Measurements from ENCODE around the gene BROX. TPM values are rescaled to one million over a fixed set of nuclear protein-coding genes. Genes with fewer than 3 reads are reported as not detected.
A peak's percentile ranks its signal among the peaks of the same experiment; 100 is the strongest.

Gene BROX
- total and polyA plus RNA-seq, 10 of the 15 experiments (the other 5 are each of a cell fraction or from before 2014, with no cell fraction given), result 5.8 to 42.0 (median 16.8) TPM

- no peak for TF ChIP-seq PBX3 (IDR thresholded peaks at IDR 0.05; ENCODE audit: insufficient replicate concordance, low read depth, low read length)
- TF ChIP-seq SRF (IDR thresholded peaks at IDR 0.05; ENCODE audit: low read depth in 2 of 2, low read length in 2 of 2), result peak in 1 of 2 experiments; percentile 62; a peak in 1 of 4 replicates
- TF ChIP-seq IRF4 (IDR thresholded peaks at IDR 0.05; ENCODE audit: low read depth, low read length), result peak; percentile 11; the same call in 1 of the 2 replicates
- TF ChIP-seq USF2 (IDR thresholded peaks at IDR 0.05; ENCODE audit: borderline replicate concordance, low read depth, low read length), result peak; percentile 93
- TF ChIP-seq NBN (IDR thresholded peaks at IDR 0.05), result peak; percentile 51
- peak; percentile 79; the same call in 1 of the 2 replicates for TF ChIP-seq RB1 (IDR thresholded peaks at IDR 0.05; ENCODE audit: borderline replicate concordance)
- peak; percentile 30; the same call in 1 of the 3 replicates for TF ChIP-seq POU2F2 (IDR thresholded peaks at IDR 0.05; ENCODE audit: borderline replicate concordance, low read depth, low read length)
- TF ChIP-seq CHD1 (IDR thresholded peaks at IDR 0.05; ENCODE audit: low read depth, low read length), result no peak
- peak; percentile 10; the same call in 1 of the 2 replicates for TF ChIP-seq FOXK2 (IDR thresholded peaks at IDR 0.05)
- TF ChIP-seq HCFC1 (IDR thresholded peaks at IDR 0.05; ENCODE audit: low read length), result peak; percentile 86
- TF ChIP-seq NR2C1 (IDR thresholded peaks at IDR 0.05), result peak; percentile 92
- TF ChIP-seq ELK1 (IDR thresholded peaks at IDR 0.05; ENCODE audit: low read depth, low read length), result no peak
- peak; percentile 94 for TF ChIP-seq PRDM15 (CRISPR knock-in tag; IDR thresholded peaks at IDR 0.05)
- peak; percentile 64 for TF ChIP-seq SIX5 (IDR thresholded peaks at IDR 0.05; ENCODE audit: low read depth, low read length, severe bottlenecking)
- peak; percentile 15 for TF ChIP-seq BCL3 (IDR thresholded peaks at IDR 0.05; ENCODE audit: borderline replicate concordance, insufficient read depth, low read depth, low read length, poor library complexity, severe bottlenecking)
- TF ChIP-seq FOXM1 (IDR thresholded peaks at IDR 0.05; ENCODE audit: low read depth, low read length), result no peak
- TF ChIP-seq GATAD2B (conservative IDR thresholded peaks at IDR 0.05; ENCODE audit: low read depth), result peak; percentile 91
- peak; percentile 100 for TF ChIP-seq YY1 (IDR thresholded peaks at IDR 0.05; ENCODE audit: low read depth, low read length)
- TF ChIP-seq TBL1XR1 (IDR thresholded peaks at IDR 0.05; ENCODE audit: low read depth, low read length), result peak; percentile 61; the same call in 1 of the 2 replicates
- peak; percentile 95 for TF ChIP-seq STAT1 (conservative IDR thresholded peaks at IDR 0.05)
- no peak for TF ChIP-seq NFXL1 (IDR thresholded peaks at IDR 0.05; ENCODE audit: borderline replicate concordance)
These were observed at the start of gene BROX, which contains the start of gene AIDA (continued) for GRCh38 chr1:222712253-222713090.
